Stimulated activated CD4-positive, alpha-beta T cell treated with anti-CD3 and anti-CD28 coated beads, TNF-alpha, amount 100 ng/mL, for 1 hour (primary cell): ENCODE measurements around the gene SBK1.

ENCODE experiments used
- DNase-seq, 3 donors: peaks; one replicate each; pipeline ENCODE4 v3.0.0-alpha.2; 2020; ENCODE audit warnings: low read depth in 3 of 3, low spot score in 1 of 3

The SBK1 gene

DNA sequence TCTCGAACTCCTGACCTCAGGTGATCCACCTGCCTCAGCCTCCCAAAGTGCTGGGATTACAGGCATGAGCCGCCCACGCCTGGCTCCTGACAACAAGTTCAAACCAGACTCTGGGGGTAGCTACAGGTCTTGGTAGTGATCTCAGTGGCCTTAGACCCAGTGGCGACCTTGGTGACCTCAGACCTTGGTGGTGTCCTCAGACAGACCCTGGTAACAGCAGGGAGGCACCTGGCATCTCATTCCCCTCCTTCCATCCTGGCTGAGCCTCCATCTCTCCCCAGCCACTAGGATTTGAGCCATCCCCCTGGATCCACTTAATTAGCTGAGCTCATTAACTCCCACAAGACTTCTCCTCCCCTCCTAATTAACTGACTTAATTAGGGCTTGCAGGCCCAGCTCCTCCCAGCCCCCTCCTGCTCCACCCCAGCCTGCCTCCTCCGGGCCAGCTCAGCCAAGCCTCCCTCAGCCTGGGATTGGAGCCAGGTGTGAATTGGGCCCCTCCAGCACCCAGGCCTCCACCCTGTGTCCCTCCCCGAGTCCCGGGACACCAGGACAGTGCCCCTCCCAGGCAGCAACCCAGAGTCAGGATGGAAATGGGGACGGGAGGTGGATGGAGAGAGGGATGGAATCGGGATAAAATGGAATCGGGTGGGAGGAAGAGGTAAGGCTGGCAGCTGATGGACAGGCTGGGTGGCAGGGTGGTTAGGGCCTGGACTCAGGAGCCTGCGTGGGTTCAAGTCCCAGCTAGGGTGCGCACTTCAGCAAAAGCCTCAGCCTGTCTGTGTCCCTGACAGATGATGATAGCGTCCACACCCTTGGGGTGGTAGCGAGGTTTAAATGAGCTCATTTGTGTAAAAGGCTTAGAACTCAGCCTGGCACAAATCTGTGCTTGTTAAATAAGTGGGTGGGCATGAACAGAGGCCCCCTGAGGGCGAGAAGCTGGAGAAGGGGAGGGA is 11.2 kb upstream of the SBK1 start:
- DNase-seq, result no peak

DNA sequence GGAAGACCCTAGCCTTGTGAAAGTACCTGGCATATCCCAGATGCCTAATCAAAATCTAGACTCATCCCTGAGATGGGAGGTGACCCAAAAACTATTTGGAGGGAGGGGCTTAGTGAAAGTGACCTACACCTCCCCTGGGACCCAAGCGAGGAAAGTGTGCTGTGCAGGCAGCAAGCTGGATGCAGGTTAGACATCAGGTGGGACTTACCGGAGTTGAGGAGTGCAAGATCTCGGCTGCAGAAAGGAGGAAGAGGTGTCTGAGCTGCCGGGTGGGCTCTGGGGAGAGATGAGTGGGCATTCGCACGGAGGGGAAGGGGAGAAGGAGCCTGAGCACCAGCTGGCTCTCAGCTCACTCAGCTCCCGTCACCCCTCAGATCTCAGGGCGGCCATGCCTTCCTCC is 10.3 kb upstream of the SBK1 start:
- DNase-seq, result no peak

DNA sequence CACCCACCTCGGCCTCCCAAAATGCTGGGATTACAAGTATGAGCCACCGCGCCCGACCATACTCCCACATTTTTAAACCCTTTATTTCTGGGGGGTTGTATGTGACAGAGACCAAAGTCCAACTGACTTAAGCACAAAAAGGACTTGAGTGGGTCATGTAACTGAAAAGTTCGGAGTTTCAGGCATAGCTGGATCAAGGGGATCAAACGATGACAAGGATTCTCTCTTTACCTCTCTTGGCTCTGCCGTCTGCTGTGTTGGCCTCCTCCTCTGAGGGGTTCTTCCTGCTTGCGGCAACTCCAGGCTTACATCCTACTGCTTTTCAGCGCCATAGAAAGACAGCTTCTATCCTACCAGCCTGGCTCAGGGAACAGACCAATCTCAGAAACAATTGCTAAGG is 9.2 kb upstream of the SBK1 start:
- DNase-seq, result no peak

DNA sequence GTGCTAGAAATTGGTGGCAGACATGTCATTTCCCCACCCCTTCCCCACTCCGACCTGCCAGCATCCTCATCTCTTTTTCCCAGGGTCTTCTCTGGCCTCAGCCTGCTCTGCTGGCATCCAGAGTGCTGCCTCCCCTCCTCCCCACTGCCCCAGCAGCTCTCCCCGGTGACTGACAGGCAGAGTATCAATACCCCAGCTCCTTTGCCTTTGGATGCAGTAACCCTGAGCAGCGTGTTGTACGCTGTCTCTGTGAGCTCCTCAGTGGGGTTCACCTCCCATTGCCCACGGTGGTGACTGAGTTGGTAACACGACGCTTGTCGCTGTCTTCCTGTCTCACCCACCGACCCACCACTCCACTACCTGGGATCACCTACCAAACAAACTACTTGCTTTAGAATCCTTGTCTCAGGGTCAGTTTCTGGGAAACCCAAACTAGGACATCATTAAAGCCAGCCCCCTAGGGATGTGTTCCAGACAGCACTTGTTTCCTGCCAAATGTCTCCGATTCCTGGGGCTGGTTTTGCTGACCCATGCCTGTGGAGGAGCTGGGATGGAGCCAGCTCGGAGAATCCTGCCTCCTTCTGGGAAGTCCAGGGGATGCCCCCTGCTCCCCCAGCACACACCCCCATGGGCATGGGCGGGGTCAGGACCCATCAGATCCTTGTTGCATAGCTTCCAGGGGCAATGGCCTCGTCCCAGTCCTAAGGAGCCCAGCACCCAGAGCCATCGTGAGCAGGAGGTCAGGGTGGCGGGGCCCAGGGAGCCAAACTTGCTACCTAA is 8.3 kb upstream of the SBK1 start:
- no peak for DNase-seq

DNA sequence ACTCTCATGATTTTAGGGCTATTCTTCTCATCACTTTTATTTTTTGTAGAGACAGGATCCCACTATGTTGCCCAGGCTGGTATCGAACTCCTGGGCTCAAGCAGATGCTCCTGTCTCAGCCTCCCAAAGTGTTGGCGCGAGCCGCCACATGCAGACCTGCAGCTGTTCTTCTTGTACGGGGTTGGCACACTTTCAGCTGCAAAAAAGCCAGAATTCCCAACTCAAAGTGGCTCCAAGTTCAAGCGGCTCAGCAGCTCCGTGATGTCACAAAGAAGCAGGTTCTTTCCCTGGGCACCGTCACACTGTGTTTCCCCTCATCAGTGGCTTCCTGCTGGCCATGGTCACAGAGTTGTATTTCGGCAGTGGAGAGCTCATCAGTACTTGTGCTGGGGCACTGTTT is 6.7 kb upstream of the SBK1 start:
- DNase-seq, result no peak

DNA sequence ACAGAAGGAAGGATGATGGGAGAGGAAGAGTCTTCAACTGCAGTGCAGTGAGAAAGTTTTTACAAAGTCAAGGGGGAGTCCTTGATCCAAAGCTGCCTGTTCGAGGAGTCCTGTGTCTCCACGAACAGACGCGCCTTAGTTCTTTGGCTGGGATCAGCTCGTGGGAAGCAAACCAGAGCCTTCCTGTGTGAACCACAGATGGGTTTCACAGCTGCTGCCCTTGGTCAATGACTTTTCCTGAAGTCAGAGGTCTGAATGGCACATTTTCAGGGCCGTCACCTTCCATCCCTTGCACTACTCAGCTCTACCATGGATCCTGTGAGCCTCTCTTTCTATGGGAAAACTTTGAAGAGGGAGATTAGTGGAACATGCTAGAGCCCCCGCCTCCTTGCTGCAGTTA is 4.2 kb upstream of the SBK1 start:
- no peak for DNase-seq

DNA sequence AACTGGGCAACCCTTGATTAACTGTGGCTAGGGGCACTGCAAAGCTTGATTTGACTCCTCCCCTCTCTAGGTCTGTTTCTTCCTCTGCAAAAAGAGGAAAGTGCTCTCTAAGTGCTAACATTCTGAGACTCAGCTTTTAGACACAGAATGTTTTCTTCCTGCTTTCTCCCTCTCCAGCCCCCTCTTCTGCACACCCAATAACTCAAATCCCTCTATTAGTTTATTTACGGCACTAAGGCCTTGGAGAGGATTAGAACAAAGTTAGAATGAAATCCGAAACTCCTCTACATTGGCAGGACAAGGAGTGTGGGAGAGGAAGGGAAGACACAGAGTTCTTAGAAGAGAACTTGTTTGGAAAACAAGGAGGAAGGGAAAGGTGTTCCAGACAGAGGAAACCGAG is 3.3 kb upstream of the SBK1 start:
- no peak for DNase-seq

DNA sequence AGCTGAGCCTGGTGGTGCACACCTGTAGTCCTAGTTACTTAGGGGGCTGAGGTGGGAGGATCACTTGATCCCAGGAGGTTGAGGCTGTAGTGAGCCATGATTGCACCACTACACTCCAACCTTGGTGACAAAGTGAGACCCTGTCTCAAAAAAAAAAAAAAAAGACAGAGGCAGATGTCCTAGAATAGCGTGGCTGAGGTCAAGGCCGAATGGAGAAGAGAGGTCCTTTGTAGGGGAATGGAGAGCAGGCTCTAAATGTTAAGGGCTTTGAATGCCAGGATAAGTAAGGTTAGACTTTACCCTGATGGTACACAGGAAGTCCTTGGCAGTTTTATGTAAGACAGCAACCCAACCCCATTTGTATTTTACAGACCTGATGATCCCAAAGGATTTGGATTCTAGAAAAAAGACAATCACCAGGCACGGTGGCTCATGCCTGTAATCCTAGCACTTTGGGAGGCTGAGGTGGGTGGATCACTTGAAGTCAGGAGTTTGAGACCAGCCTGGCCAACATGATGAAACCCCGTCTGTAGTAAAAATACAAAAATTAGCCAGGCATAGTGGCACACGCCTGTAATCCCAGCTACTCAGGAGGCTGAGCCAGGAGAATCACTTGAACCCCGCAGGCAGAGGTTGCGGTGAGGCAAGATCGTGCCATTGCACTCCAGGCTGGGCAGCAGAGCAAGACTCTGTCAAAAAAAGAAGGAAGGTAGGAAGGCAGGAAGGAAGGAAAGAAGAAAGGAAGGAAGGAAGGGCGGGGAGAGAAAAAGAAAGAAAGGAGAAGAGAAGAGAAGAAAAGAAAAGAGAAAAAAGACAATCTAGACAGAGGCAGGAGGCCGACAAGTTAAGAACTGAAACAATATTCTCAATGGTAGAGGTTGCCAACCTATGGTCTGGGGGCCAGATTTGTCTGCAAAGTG is 2.1 kb upstream of the SBK1 start:
- no peak for DNase-seq

DNA sequence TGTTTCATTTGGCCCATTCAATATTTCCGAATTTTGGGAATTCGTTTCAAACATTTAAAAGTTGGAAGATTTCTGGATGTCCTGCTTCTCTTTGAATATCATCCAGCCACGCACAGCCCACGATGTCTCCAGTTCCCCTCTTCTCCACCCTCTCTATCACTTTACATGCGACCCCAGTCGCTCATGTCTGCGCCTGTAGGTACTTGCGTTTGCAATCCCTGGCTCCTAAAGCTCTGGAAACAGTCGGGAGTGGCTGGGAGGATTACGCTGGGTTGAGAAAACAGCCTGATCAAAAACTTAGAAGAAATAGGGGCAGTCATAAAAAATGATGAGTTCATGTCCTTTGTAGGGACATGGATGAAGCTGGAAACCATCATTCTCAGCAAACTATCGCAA is 1.5 kb upstream of the SBK1 start:
- no peak for DNase-seq

DNA sequence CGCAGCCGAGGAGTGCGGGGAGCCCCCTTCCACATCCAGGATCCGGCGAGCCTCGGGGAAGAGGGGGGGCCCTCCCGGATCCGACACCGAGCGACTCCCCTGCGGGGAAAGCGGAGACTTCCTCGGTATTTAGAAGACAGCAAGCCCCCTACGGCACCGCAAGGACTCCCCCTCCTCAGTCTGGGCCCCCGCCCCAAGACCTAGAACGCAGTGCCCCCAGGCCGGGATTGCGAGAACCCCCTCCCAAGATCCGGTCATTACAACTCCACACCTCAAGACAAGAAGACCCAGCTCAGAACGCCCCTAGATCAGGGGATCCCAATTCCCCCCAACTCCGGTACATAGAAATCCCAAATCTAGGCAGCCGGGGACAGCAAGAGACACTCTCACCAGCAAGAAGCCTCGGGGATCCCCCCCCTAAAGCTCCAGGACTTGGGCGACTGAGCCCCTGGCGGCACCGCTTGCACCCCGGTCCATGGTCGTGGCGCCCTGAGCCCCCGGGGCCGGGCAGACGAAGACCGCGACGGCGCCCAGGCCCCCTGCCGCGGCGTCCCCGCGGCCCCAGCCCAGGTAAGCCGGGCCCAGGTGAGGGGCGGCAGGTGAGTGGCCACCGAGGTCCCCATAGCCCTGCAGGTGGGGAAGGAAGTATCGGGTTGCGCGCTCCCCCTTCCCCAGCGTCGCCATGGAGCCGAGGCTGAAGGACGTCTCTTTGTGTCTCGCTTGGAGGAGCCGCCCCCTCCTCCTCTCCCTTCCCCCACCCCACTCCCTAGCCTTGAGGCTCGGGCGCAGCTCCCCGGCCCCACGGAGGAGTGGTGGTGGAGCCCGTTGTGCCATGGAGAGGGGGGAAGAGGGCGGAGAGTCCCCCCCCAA is 641 bp downstream of the SBK1 start:
- DNase-seq, result no peak

DNA sequence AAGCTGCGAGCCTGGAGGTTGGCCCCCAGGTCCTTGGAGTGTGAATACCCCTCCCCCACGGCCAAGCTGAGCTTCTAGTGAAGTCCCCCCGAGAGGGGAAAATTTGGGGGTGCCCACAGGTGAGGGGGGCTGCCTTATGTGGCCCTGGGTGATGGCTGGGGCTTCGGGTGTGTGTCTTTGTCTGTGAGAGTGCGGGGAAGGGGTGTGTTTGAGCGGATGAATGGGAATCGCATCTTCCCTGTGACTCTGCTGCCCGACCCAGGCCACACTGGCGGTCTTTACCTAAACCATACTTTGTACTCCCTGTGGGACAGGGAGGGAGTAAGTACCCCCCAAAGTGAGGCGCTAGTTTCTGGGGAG is 1.3 kb downstream of the SBK1 start:
- DNase-seq, result no peak

DNA sequence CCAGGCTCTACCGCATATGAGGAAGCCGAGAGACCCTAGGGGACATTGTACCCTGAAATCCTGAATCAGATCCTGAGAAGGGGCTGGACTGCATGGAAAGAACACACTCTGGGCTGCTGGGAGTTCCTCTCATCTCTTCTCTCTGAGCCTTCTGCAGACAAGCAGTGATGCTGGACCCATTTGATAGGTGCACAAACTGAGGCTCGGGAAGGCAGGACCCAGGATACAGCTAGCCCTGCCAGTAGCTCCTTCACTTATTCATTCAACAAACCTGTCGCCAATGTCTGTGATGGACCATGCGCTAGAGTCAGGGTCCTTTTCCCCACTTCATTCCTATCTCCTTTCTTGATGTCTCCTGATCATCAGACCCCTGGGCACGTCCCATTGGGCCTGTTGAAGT is 1.9 kb downstream of the SBK1 start:
- no peak for DNase-seq

DNA sequence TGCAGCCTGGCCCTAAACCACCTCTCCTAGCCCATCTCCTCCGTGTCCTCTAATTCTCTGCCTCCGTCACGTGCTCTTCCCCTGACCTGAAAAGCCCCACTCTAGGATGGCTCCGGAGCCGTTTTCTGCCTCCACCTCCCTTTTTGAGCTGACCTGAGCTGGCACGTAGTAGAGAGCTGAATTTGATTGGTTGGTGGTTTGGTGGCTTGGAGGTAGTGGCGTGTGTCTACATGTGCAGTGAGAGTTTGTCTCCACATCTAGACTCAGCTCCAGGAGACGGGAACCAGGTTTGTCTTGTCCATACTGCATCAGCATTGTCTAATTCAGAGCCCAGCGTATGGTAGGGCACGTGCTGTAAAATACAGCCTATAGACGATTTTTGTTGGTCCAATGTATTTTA is 3.0 kb downstream of the SBK1 start:
- DNase-seq, result no peak

DNA sequence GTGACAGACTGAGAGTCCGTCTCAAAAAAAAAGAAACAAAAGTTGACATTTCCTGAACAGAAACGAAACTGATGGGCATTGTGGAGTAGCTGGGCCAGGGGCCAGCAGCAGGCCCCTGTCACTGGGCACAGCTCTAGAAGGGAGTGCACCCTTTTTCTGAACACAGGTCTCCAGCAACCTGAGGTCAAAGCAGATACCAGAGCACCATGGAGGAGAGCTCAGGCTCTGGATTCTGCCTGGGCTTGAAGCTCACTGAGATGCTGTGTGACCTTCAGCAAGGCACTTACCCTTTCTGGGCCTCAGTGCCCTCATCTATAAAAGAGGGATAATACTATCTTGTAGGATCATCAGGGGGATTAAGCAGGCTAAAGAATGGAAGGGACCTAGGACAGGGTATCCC is 5.0 kb downstream of the SBK1 start:
- DNase-seq, result no peak

DNA sequence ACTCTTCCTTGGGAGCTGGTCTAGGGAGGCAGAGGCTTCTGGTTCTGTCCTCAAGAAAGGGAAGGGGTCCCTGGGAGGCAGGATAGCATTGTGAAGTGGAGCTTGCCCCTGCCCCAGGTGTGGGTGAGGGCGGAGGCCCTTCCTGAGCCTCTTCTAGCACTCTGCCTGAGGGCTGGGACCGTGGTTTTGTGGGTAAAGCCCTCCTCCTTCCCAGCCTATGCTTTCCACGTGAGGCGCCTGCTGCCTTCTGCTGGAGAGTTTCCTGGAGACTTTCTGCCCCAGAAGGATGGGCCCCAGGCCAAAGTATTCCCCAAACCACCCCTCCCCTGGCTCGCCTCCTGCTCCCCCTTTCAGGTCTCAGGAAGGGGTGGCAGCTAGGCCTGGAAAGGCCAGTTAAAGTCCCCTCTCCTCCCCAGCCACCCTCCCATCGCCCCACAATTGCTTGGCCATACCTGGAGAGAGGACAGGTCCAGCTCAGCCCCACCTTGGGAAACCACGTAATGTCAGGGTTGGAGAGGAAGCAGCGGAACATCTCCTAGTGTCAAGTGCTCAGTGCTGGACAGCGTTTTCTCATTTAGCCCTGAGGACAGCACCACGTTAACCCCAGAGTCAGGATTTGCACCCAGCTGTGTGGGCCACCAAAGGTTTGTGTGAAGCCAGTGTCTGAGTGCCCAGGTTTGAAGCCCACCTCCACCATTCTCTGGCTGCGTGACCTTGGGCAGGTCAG is 5.6 kb downstream of the SBK1 start:
- no peak for DNase-seq

DNA sequence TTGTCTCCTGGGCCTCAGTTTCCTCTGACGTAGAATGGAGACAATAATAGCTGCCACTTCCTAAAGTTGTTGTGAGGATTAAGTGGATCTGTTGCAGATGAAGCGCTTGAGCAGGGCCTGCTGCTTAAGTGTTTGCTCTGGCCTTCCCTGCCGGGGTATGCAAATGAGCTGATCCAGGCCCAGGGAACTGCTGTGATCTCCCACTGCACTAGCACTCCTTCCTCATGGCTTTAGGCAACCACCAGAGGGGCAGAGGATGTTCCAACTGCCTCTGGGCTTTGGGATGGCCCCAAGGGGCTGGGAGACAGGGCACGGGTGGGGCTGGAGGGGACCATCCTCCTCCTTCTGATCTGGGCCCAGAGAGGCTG is 6.2 kb downstream of the SBK1 start:
- no peak for DNase-seq

DNA sequence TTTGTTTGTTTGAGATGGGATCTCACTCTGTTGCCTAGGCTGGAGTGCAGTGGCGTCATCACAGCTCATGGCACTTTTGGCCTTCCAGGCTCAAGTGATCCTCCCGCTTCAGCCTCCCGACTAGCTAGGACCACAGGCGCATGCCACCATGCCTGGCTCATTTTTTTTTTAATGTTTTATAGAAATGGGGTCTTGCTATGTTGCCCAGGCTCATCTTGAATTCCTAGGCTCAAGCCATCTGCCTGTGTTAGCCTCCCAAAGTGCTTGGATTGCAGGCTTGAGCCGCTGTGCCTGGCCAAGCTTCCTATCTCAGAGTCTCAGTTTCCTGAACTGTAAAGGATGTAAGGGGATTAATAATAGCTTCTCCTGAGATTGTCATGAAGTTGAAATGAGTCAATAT is 8.0 kb downstream of the SBK1 start:
- no peak for DNase-seq

DNA sequence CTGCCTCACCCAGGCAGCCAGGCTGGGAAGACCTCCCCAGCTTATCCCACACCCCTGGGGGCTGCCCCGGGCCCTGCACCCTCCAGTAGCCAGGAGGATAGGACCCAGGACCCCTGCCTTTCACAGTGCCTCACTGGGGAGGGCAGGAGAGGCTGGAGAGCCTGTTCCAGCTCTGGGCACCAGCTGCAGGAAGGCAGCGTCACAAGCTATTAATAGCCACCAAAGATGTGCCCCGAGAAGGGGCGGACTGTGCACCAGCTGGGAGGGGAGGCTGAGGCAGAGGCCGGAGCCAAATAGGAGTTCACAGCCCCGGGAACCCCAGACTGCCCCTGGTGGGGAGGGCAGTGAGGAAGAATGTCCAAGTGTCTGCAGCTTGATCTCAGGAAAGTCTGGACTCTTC is 8.8 kb downstream of the SBK1 start:
- DNase-seq, result no peak

DNA sequence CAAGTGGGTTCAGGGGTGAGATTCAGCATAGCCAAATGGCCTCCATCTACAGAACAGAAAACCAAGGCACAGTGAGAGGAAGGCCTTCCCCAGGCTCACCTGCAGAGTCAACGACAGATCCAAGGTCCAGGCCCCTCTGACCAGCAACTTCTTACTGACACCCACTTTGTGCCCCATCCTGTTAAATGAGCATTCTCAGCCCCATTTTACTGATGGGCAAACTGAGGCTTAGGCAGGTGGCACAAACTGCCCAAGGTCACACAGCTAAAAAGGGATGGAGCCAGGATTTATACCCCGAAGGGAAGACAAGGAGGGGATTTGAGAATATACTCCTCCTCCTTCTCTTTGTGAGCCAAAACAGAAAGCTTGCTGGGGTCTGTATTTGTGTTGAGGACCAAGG is 9.3 kb downstream of the SBK1 start:
- no peak for DNase-seq

DNA sequence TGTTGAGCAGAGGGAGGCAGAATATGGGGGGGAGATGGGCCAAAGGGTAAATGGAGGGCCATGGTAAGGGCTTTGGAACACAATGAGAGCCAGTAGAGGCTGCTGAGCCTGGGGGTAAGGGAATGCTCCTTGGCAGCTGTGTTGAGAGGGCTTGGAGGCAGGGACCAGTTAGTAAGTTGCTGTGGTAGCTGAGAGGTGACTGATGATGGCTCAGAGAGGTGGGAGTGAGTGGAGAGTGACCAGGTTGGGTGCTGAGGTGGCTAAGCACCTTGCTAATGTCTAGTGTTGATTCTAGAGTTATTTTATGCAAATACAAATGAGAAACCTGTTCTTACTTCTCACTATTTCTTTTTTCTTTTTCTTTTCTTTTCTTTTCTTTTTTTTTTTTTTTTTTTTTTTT is 10.8 kb downstream of the SBK1 start:
- no peak for DNase-seq
